ENCODE data around the gene ARRDC5. TPM values are rescaled to one million over a fixed set of nuclear protein-coding genes. Genes with fewer than 3 reads are reported as not detected.
A peak's percentile ranks its signal among the peaks of the same experiment; 100 is the strongest.

ARRDC5 gene
- total and polyA plus RNA-seq, 2 of the 13 experiments (the other 11 are each of a cell fraction or from before 2014, with no cell fraction given): not detected

- TF ChIP-seq, protein P1, sequence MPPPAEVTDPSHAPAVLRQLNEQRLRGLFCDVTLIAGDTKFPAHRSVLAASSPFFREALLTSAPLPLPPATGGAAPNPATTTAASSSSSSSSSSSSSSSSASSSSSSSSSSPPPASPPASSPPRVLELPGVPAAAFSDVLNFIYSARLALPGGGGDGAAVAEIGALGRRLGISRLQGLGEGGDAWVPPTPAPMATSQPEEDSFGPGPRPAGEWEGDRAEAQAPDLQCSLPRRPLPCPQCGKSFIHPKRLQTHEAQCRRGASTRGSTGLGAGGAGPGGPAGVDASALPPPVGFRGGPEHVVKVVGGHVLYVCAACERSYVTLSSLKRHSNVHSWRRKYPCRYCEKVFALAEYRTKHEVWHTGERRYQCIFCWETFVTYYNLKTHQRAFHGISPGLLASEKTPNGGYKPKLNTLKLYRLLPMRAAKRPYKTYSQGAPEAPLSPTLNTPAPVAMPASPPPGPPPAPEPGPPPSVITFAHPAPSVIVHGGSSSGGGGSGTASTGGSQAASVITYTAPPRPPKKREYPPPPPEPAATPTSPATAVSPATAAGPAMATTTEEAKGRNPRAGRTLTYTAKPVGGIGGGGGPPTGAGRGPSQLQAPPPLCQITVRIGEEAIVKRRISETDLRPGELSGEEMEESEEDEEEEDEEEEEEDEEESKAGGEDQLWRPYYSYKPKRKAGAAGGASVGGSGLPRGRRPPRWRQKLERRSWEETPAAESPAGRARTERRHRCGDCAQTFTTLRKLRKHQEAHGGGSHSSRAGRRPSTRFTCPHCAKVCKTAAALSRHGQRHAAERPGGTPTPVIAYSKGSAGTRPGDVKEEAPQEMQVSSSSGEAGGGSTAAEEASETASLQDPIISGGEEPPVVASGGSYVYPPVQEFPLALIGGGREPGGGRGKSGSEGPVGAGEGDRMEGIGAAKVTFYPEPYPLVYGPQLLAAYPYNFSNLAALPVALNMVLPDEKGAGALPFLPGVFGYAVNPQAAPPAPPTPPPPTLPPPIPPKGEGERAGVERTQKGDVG (CRISPR knock-in tag; IDR thresholded peaks at IDR 0.05; ENCODE audit: borderline replicate concordance): no peak
- TF ChIP-seq MIXL1 (CRISPR knock-in tag; IDR thresholded peaks at IDR 0.05) (peak; percentile 11; the same call in 1 of the 2 replicates), SCMH1 (CRISPR knock-in tag; IDR thresholded peaks at IDR 0.05; ENCODE audit: borderline replicate concordance) (no peak), ZNF780A (CRISPR knock-in tag; IDR thresholded peaks at IDR 0.05) (no peak), SAP130 (CRISPR knock-in tag; IDR thresholded peaks at IDR 0.05; ENCODE audit: low read depth) (peak; percentile 41; the same call in 1 of the 2 replicates), ARID5B (CRISPR knock-in tag; IDR thresholded peaks at IDR 0.05) (peak; percentile 63), ONECUT2 (CRISPR knock-in tag; IDR thresholded peaks at IDR 0.05) (peak; percentile 87), SRSF4 (IDR thresholded peaks at IDR 0.05; ENCODE audit: low read depth, low read length, poor library complexity, severe bottlenecking) (no peak), ZGPAT (CRISPR knock-in tag; IDR thresholded peaks at IDR 0.05) (0 out of 2 replicates have a peak, but pooled peaks have one; percentile 14), ZNF710 (CRISPR knock-in tag; IDR thresholded peaks at IDR 0.05; ENCODE audit: borderline replicate concordance) (no peak), ZSCAN22 (CRISPR knock-in tag; IDR thresholded peaks at IDR 0.05) (no peak)
- TF ChIP-seq, protein P2, sequence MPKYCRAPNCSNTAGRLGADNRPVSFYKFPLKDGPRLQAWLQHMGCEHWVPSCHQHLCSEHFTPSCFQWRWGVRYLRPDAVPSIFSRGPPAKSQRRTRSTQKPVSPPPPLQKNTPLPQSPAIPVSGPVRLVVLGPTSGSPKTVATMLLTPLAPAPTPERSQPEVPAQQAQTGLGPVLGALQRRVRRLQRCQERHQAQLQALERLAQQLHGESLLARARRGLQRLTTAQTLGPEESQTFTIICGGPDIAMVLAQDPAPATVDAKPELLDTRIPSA (CRISPR knock-in tag; IDR thresholded peaks at IDR 0.05; ENCODE audit: borderline replicate concordance): no peak
- TF ChIP-seq, protein P3, sequence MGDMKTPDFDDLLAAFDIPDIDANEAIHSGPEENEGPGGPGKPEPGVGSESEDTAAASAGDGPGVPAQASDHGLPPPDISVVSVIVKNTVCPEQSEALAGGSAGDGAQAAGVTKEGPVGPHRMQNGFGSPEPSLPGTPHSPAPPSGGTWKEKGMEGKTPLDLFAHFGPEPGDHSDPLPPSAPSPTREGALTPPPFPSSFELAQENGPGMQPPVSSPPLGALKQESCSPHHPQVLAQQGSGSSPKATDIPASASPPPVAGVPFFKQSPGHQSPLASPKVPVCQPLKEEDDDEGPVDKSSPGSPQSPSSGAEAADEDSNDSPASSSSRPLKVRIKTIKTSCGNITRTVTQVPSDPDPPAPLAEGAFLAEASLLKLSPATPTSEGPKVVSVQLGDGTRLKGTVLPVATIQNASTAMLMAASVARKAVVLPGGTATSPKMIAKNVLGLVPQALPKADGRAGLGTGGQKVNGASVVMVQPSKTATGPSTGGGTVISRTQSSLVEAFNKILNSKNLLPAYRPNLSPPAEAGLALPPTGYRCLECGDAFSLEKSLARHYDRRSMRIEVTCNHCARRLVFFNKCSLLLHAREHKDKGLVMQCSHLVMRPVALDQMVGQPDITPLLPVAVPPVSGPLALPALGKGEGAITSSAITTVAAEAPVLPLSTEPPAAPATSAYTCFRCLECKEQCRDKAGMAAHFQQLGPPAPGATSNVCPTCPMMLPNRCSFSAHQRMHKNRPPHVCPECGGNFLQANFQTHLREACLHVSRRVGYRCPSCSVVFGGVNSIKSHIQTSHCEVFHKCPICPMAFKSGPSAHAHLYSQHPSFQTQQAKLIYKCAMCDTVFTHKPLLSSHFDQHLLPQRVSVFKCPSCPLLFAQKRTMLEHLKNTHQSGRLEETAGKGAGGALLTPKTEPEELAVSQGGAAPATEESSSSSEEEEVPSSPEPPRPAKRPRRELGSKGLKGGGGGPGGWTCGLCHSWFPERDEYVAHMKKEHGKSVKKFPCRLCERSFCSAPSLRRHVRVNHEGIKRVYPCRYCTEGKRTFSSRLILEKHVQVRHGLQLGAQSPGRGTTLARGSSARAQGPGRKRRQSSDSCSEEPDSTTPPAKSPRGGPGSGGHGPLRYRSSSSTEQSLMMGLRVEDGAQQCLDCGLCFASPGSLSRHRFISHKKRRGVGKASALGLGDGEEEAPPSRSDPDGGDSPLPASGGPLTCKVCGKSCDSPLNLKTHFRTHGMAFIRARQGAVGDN (CRISPR knock-in tag; IDR thresholded peaks at IDR 0.05): no peak
Measured at GRCh38 chr19:4904481-4904880, 1.8 kb upstream of the ARRDC5 start (continued).
